ENCODE results near the gene ANAPC10. TPM values are rescaled to one million over a fixed set of nuclear protein-coding genes. Genes with fewer than 3 reads are reported as not detected.
"Not testable (repeated sequence)": the region's sequence is repeated elsewhere in the genome, so short reads cannot be mapped to it uniquely, and the experiment has no call there.

ANAPC10 gene
- total RNA-seq, 2 experiments from 2014 or later = 23.0 to 25.7 TPM

- ChIA-PET CTCF (no interaction called here), POLR2A (no interaction called here)
Observed at GRCh38 chr4:145014365-145014764, 83.6 kb downstream of the ANAPC10 start.

GRCh38 chr4:145012841-145013240, 85.2 kb downstream of the ANAPC10 start:
- POLR2A ChIA-PET = no interaction called here
- CTCF ChIA-PET = no interaction called here

- POLR2A ChIA-PET = no interaction called here
Observed at GRCh38 chr4:145011636-145012035, 86.4 kb downstream of the ANAPC10 start.

GRCh38 chr4:145010315-145010714, 87.7 kb downstream of the ANAPC10 start:
- POLR2A ChIA-PET, CTCF ChIA-PET: not testable (repeated sequence)

More at GRCh38 chr4:145011636-145012035, 86.4 kb downstream of the ANAPC10 start:
- CTCF ChIA-PET = no interaction called here

- ChIA-PET POLR2A (no interaction called here), CTCF (no interaction called here)
Observed at GRCh38 chr4:145003675-145004074, 94.3 kb downstream of the ANAPC10 start.

GRCh38 chr4:145001635-145002034, 96.4 kb downstream of the ANAPC10 start:
- POLR2A ChIA-PET = no interaction called here

GRCh38 chr4:145000656-145001055, 97.3 kb downstream of the ANAPC10 start:
- POLR2A ChIA-PET, CTCF ChIA-PET: not testable (repeated sequence)

More at GRCh38 chr4:145001635-145002034, 96.4 kb downstream of the ANAPC10 start:
- CTCF ChIA-PET = no interaction called here

GRCh38 chr4:144989306-144989705, 108.7 kb downstream of the ANAPC10 start:
- POLR2A ChIA-PET = no interaction called here

GRCh38 chr4:144985531-144985930, 112.5 kb downstream of the ANAPC10 start:
- CTCF ChIA-PET = no interaction called here
- POLR2A ChIA-PET = no interaction called here

More at GRCh38 chr4:144989306-144989705, 108.7 kb downstream of the ANAPC10 start:
- CTCF ChIA-PET = no interaction called here

GRCh38 chr4:144985014-144985413, 113.0 kb downstream of the ANAPC10 start:
- CTCF ChIA-PET = no interaction called here

GRCh38 chr4:144984241-144984640, 113.8 kb downstream of the ANAPC10 start:
- ChIA-PET POLR2A (no interaction called here), CTCF (no interaction called here)

More at GRCh38 chr4:144985014-144985413, 113.0 kb downstream of the ANAPC10 start:
- POLR2A ChIA-PET = no interaction called here

- POLR2A ChIA-PET = no interaction called here
- CTCF ChIA-PET = no interaction called here
Observed at GRCh38 chr4:144975718-144976117, 122.3 kb downstream of the ANAPC10 start.

- CTCF ChIA-PET = no interaction called here
- POLR2A ChIA-PET = no interaction called here
Observed at GRCh38 chr4:144970597-144970996, 127.4 kb downstream of the ANAPC10 start.

GRCh38 chr4:144969821-144970220, 128.2 kb downstream of the ANAPC10 start:
- ChIA-PET POLR2A (no interaction called here), CTCF (no interaction called here)

GRCh38 chr4:144968606-144969005, 129.4 kb downstream of the ANAPC10 start:
- POLR2A ChIA-PET = no interaction called here
- CTCF ChIA-PET = no interaction called here

- ChIA-PET CTCF (no interaction called here), POLR2A (no interaction called here)
Observed at GRCh38 chr4:144967161-144967560, 130.8 kb downstream of the ANAPC10 start.

- CTCF ChIA-PET = no interaction called here
- POLR2A ChIA-PET = no interaction called here
Observed at GRCh38 chr4:144962300-144962699, 135.7 kb downstream of the ANAPC10 start.

- POLR2A ChIA-PET = no interaction called here
- CTCF ChIA-PET = no interaction called here
Observed at GRCh38 chr4:144955104-144955503, 142.9 kb downstream of the ANAPC10 start.

- POLR2A ChIA-PET = no interaction called here
- CTCF ChIA-PET = no interaction called here
Observed at GRCh38 chr4:144954230-144954629, 143.8 kb downstream of the ANAPC10 start.

GRCh38 chr4:144948421-144948820, 149.6 kb downstream of the ANAPC10 start:
- POLR2A ChIA-PET = no interaction called here
- CTCF ChIA-PET = no interaction called here

GRCh38 chr4:144948009-144948408, 150.0 kb downstream of the ANAPC10 start:
- CTCF ChIA-PET = no interaction called here

More at GRCh38 chr4:144948009-144948408, 150.0 kb downstream of the ANAPC10 start:
- POLR2A ChIA-PET = no interaction called here
